DND-41 (cell line): ENCODE data around the gene XYLT1.

Experiments
- ATAC-seq: fragments of 200-7000 bp; cut with Tn5 transposase; 3 replicates; pipeline ENCODE4 v1.9.1; 2021; ENCODE audit warnings: low read depth; ENCODE audit not compliant: insufficient read depth
- DNase-seq: peaks from one replicate; pipeline ENCODE4 v3.0.0-alpha.2; 2020
- H2AFZ ChIP-seq: 2 replicates; pipeline ENCODE4 v1.6.0; 2012; ENCODE audit warnings: low read depth, low read length
- H3K27ac ChIP-seq: 2 replicates; pipeline ENCODE4 v1.5.1; 2012; ENCODE audit warnings: low read length, inconsistent platforms
- H3K27me3 ChIP-seq: fragments of 200-600 bp; sonication (generic); 2 replicates; pipeline ENCODE4 v1.6.0; 2012; ENCODE audit warnings: low read length, mild to moderate bottlenecking, inconsistent platforms; ENCODE audit not compliant: insufficient read depth, poor library complexity
- H3K36me3 ChIP-seq: 2 replicates; pipeline ENCODE4 v1.5.1; 2012; ENCODE audit warnings: low read length, inconsistent platforms; ENCODE audit not compliant: insufficient read depth
- H3K4me1 ChIP-seq: 2 replicates; pipeline ENCODE4 v1.5.1; 2012; ENCODE audit warnings: mild to moderate bottlenecking, low read length; ENCODE audit not compliant: insufficient read depth
- H3K4me2 ChIP-seq: 2 replicates; pipeline ENCODE4 v1.6.0; 2012; ENCODE audit warnings: mild to moderate bottlenecking, moderate library complexity, low read length, inconsistent platforms; ENCODE audit not compliant: insufficient read depth
- H3K4me3 ChIP-seq, 2 experiments: fragments of 200-600 bp in 1 of 2; shearing (Covaris generic) in 1 of 2; 2 replicates each; pipeline ENCODE4 v1.5.1; 2012 to 2016; ENCODE audit warnings: inconsistent platforms in 2 of 2, low read length in 2 of 2, mild to moderate bottlenecking in 2 of 2, low read depth in 1 of 2, moderate library complexity in 1 of 2
- H3K79me2 ChIP-seq: 2 replicates; pipeline ENCODE4 v1.6.0; 2012; ENCODE audit warnings: low read length, inconsistent platforms; ENCODE audit not compliant: insufficient read depth
- H3K9ac ChIP-seq: 2 replicates; pipeline ENCODE4 v1.6.0; 2012; ENCODE audit warnings: low read depth, mild to moderate bottlenecking, inconsistent platforms, low read length, moderate library complexity
- H3K9me3 ChIP-seq: 2 replicates; pipeline ENCODE4 v1.5.1; 2012; ENCODE audit warnings: low read length, moderate library complexity, mild to moderate bottlenecking, inconsistent platforms; ENCODE audit not compliant: insufficient read depth, severe bottlenecking
- H4K20me1 ChIP-seq: 2 replicates; pipeline ENCODE4 v1.6.0; 2012; ENCODE audit warnings: low read length; ENCODE audit not compliant: insufficient read depth
- EZH2 ChIP-seq: IDR thresholded peaks from 3 replicates; pipeline ENCODE4 v1.6.1; 2012; ENCODE audit warnings: borderline replicate concordance, low read depth, mild to moderate bottlenecking, moderate library complexity, low read length, inconsistent platforms; ENCODE audit not compliant: severe bottlenecking
- TF ChIP-seq, protein P1 (sequence below): IDR thresholded peaks from 2 replicates; pipeline ENCODE4 v1.5.1; 2012; ENCODE audit warnings: borderline replicate concordance, low read length, moderate library complexity, mild to moderate bottlenecking; ENCODE audit not compliant: poor library complexity, severe bottlenecking; ENCODE audit errors: extremely low read depth

Gene XYLT1

DNA sequence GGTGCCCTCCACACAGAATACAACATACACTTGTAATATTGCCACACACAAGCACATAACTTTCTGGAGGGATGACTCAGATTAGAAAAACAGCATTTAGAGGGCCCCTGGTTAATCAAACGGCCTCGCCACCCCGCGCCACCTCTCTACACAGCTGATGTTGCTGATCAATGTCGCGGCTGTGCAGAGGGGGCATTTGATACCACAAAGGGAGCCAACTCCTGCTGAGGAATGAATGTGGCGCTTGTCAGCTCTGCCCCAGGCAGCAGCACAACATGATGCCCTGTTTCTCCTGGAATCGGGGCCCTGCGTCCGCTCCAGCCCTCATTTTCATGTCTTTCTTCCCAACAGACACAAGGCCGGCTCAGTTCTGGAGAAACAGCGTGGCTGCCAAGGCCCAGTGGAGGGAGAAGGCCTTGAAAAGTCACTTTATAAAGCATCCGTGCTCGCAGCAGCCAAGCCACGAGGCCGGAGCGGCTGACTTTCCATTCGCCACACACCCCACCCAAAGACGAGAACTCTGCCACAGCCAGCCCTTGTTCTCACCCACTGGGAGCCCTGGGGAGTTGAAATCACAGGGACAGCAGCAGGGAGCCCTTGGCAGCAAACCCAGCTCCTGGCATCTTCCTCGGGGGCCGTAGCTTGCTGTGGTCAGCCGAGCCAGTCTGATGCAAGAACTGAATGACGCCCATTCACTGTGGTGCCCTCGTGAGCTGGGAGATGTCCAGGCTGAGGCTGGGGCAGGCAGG, 65.6 kb downstream of the XYLT1 start:
- H2AFZ ChIP-seq, result no peak overlapping the region
- ATAC-seq (no peak), DNase-seq (no peak)
- H3K4me1 ChIP-seq, result no peaks in the 10 kb centered on the region
- H3K27me3 ChIP-seq, result no peaks in the 10 kb centered on the region
- no peaks in the 10 kb centered on the region for H3K9me3 ChIP-seq
- no peaks in the 10 kb centered on the region for H3K79me2 ChIP-seq
- H3K27ac ChIP-seq, result no peak overlapping the region
- TF ChIP-seq EZH2, result no peak
- TF ChIP-seq, protein P1, sequence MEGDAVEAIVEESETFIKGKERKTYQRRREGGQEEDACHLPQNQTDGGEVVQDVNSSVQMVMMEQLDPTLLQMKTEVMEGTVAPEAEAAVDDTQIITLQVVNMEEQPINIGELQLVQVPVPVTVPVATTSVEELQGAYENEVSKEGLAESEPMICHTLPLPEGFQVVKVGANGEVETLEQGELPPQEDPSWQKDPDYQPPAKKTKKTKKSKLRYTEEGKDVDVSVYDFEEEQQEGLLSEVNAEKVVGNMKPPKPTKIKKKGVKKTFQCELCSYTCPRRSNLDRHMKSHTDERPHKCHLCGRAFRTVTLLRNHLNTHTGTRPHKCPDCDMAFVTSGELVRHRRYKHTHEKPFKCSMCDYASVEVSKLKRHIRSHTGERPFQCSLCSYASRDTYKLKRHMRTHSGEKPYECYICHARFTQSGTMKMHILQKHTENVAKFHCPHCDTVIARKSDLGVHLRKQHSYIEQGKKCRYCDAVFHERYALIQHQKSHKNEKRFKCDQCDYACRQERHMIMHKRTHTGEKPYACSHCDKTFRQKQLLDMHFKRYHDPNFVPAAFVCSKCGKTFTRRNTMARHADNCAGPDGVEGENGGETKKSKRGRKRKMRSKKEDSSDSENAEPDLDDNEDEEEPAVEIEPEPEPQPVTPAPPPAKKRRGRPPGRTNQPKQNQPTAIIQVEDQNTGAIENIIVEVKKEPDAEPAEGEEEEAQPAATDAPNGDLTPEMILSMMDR, result no peak
- H3K4me2 ChIP-seq, result no peak overlapping the region
- H3K36me3 ChIP-seq, result no peaks in the 10 kb centered on the region
- H3K4me3 ChIP-seq, result no peak overlapping the region
- no peaks in the 10 kb centered on the region; the same call in none of the 2 replicates for H4K20me1 ChIP-seq
- no peak overlapping the region for H3K9ac ChIP-seq

DNA sequence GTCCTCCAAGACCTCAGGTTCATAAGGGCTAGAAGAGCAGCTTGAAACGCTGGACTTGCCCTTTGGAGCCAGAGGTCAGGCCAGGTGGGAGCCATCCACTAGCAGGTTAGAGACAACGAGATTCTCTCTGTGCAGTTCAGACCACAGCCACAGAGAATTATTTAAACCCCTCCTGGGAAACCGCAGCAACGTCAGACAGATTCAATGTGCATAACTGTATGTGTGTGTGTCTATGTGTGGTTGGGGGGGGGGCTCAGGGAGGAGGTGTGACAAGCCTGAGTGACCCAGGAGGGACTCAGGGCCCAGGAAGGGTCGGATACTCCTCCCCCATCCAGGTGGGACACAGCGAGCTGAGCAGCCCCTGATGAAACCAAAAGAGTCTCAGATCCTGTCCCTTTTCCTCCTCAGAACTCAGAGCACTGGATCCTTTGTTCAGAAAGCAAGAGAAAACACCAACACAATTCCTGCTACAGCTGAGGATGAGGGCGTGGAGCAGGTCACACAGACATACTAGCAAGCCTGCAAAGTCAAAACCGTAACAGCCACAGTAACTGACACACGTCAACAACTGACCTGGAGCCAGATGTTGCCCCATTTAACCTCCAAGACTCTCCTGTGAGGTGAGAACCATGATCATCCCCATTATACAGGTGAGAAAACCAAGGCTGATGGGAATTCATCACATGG, 66.8 kb downstream of the XYLT1 start:
- H2AFZ ChIP-seq, result no peak overlapping the region
- ATAC-seq (no peak), DNase-seq (no peak)
- H3K36me3 ChIP-seq, result no peaks in the 10 kb centered on the region
- no peak overlapping the region for H3K9ac ChIP-seq
- no peaks in the 10 kb centered on the region for H3K27me3 ChIP-seq
- H3K79me2 ChIP-seq, result no peaks in the 10 kb centered on the region
- no peak overlapping the region for H3K4me3 ChIP-seq
- H4K20me1 ChIP-seq, result no peaks in the 10 kb centered on the region; the same call in 1 of the 2 replicates
- no peak overlapping the region for H3K27ac ChIP-seq
- no peaks in the 10 kb centered on the region for H3K4me1 ChIP-seq
- no peak for TF ChIP-seq EZH2
- TF ChIP-seq, protein P1, result no peak
- no peaks in the 10 kb centered on the region for H3K9me3 ChIP-seq
- no peak overlapping the region for H3K4me2 ChIP-seq

DNA sequence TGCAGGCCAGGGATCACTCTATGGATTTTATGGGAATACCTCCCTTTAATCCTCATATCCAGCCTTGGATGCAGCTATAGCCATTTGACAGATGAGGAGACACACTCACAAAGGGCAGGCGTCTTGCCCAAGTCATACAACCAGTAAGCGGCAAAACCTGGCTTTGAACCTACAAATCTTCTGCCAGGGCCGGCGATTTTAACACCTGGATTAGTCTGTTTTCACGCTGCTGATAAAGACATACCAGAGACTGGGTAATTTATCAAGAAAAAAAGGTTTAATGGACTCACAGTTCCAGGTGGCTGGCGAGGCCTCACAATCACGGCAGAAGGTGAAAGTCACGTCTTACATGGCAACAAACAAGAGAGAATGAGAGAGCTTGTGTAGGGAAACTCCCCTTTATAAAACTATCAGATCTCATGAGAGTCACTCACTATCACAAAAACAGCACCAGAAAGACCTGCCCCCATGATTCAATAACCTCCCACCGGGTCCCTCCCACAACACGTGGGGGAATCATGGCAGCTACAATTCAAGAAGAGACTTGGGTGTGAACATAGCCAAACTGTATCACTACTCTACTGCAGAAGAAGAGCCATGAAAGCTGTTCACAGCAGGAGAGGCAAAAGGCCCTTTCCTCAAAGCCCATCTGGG, 67.5 kb downstream of the XYLT1 start:
- Histone ChIP-seq H3K4me3 (no peak overlapping the region), H3K9me3 (no peaks in the 10 kb centered on the region), H3K36me3 (no peaks in the 10 kb centered on the region), H4K20me1 (no peaks in the 10 kb centered on the region; the same call in 1 of the 2 replicates), H3K79me2 (no peaks in the 10 kb centered on the region), H3K9ac (no peak overlapping the region), H3K4me1 (no peaks in the 10 kb centered on the region), H2AFZ (no peak overlapping the region), H3K27ac (no peak overlapping the region), H3K27me3 (no peaks in the 10 kb centered on the region), H3K4me2 (no peak overlapping the region)
- no peak for ATAC-seq
- TF ChIP-seq, protein P1, result no peak
- TF ChIP-seq EZH2, result no peak
- DNase-seq, result no peak
